Measurements from ENCODE around the gene KLF7. TPM values are rescaled to one million over a fixed set of nuclear protein-coding genes. Genes with fewer than 3 reads are reported as not detected.

Gene KLF7
- polyA plus RNA-seq, 3 donors, result 9.4 to 40.7 (median 10.3) TPM

GRCh38 chr2:207135801-207136457 is 29.8 kb downstream of the KLF7 start:
- H3K4me1 Mint-ChIP-seq, result peaks cover 92% of the 10 kb centered on the region
- intact Hi-C loops (cut with micrococcal nuclease), result loop anchor here in 1 of 2 donors (10.0 kb wide), 1 partner anchor 339 kb away; no protein-coding TSS in a partner anchor

GRCh38 chr2:207135340-207135739 is 30.4 kb downstream of the KLF7 start:
- H3K36me3 Mint-ChIP-seq, result peaks cover 19 to 35% of the 10 kb centered on the region in 2 donors
- peak overlapping the region; percentile 93 to 96 (median 95) for H3K27ac Mint-ChIP-seq
- H3K4me3 Mint-ChIP-seq, result peak overlapping the region in 1 of 2 donors; percentile 69
- no peak overlapping the region for H2AFZ ChIP-seq (ENCODE audit: insufficient read depth, low read depth, low read length, poor library complexity, severe bottlenecking)
- WGBS (ENCODE audit: insufficient coverage), result no CpG with 5 or more reads among the region's 1 CpG
- no peak overlapping the region for H3K9ac ChIP-seq (ENCODE audit: insufficient read depth, low read length, poor library complexity, severe bottlenecking)
- H3K36me3 ChIP-seq (replicated peaks in 1 of 2; ENCODE audit: control insufficient read depth in 1 of 2, insufficient read depth in 2 of 2, low read length in 2 of 2), result no peaks in the 10 kb centered on the region
- H3K9me3 Mint-ChIP-seq, result no peaks in the 10 kb centered on the region
- no peaks in the 10 kb centered on the region for H3K9me3 ChIP-seq (replicated peaks in 1 of 2; ENCODE audit: control insufficient read depth in 1 of 2, insufficient read depth in 1 of 2, low read length in 2 of 2)
- peaks cover 80 to 99% of the 10 kb centered on the region in 2 donors for H3K4me1 ChIP-seq (ENCODE audit: control insufficient read depth in 1 of 2, insufficient read depth in 2 of 2, low read length in 2 of 2)
- H3K27ac ChIP-seq (ENCODE audit: low read depth in 1 of 2, low read length in 2 of 2), result peak overlapping the region in 1 of 2 donors; percentile 84
- H3K4me1 Mint-ChIP-seq, result peaks cover 90% of the 10 kb centered on the region
- H3K27me3 Mint-ChIP-seq (ENCODE audit: low read depth in 3 of 3), result peaks cover 0 to 2% (median 0%) of the 10 kb centered on the region in 3 donors
- TF ChIP-seq CTCF (IDR thresholded peaks at IDR 0.05), result no peak
- H3K27me3 ChIP-seq (ENCODE audit: control insufficient read depth in 2 of 2, insufficient read depth in 2 of 2, low read length in 2 of 2), result no peaks in the 10 kb centered on the region
- DNase-seq, result no peak
- intact Hi-C loops (cut with micrococcal nuclease), result loop anchor here in 1 of 2 donors (10.0 kb wide), 1 partner anchor 339 kb away; no protein-coding TSS in a partner anchor
- H3K4me2 ChIP-seq (replicated peaks; ENCODE audit: extremely low read depth, low read length, poor library complexity, severe bottlenecking), result peak overlapping the region; percentile 35
- H3K79me2 ChIP-seq (ENCODE audit: insufficient read depth, low read length), result peaks cover 95% of the 10 kb centered on the region
- peaks cover 37% of the 10 kb centered on the region for H4K20me1 ChIP-seq (ENCODE audit: insufficient read depth, low read length)
- peak overlapping the region in 1 of 3 experiments; percentile 18 for H3K4me3 ChIP-seq (replicated peaks in 1 of 3; ENCODE audit: low read depth in 2 of 3, low read length in 3 of 3)

More at GRCh38 chr2:207135801-207136457, 29.8 kb downstream of the KLF7 start:
- Mint-ChIP-seq H3K4me3 (peak overlapping the region; percentile 25 to 69), H3K27me3 (ENCODE audit: low read depth in 3 of 3) (peaks cover 0 to 2% (median 0%) of the 10 kb centered on the region in 3 donors), H3K9me3 (no peaks in the 10 kb centered on the region), H3K36me3 (peaks cover 21 to 37% of the 10 kb centered on the region in 2 donors), H3K27ac (peak overlapping the region; percentile 93 to 96 (median 95))
- 19% methylated on average over 6 of the region's 9 CpGs for WGBS (ENCODE audit: insufficient coverage)
- Histone ChIP-seq H3K9ac (ENCODE audit: insufficient read depth, low read length, poor library complexity, severe bottlenecking) (peak overlapping the region; percentile 12), H3K27me3 (ENCODE audit: control insufficient read depth in 2 of 2, insufficient read depth in 2 of 2, low read length in 2 of 2) (no peaks in the 10 kb centered on the region), H3K79me2 (ENCODE audit: insufficient read depth, low read length) (peaks cover 95% of the 10 kb centered on the region), H3K9me3 (replicated peaks in 1 of 2; ENCODE audit: control insufficient read depth in 1 of 2, insufficient read depth in 1 of 2, low read length in 2 of 2) (no peaks in the 10 kb centered on the region), H3K4me2 (replicated peaks; ENCODE audit: extremely low read depth, low read length, poor library complexity, severe bottlenecking) (peak overlapping the region; percentile 35), H3K27ac (ENCODE audit: low read depth in 1 of 2, low read length in 2 of 2) (peak overlapping the region; percentile 60 to 84), H3K36me3 (replicated peaks in 1 of 2; ENCODE audit: control insufficient read depth in 1 of 2, insufficient read depth in 2 of 2, low read length in 2 of 2) (no peaks in the 10 kb centered on the region), H3K4me1 (ENCODE audit: control insufficient read depth in 1 of 2, insufficient read depth in 2 of 2, low read length in 2 of 2) (peaks cover 84 to 99% of the 10 kb centered on the region in 2 donors), H4K20me1 (ENCODE audit: insufficient read depth, low read length) (peaks cover 31% of the 10 kb centered on the region), H2AFZ (ENCODE audit: insufficient read depth, low read depth, low read length, poor library complexity, severe bottlenecking) (no peak overlapping the region), H3K4me3 (replicated peaks in 1 of 3; ENCODE audit: low read depth in 2 of 3, low read length in 3 of 3) (peak overlapping the region in 1 of 3 experiments; percentile 18)
- DNase-seq, result peak; percentile 46 to 67 (median 59)
- no peak for TF ChIP-seq CTCF (IDR thresholded peaks at IDR 0.05)

All from CD14-positive monocyte (primary cell).